AG09309 (cell line): ENCODE results near the gene IMMP2L.

ENCODE experiments used
- DNase-seq: peaks from one replicate; pipeline ENCODE4 v3.0.0-alpha.2; 2010; ENCODE audit warnings: low read depth
- H3K4me3 ChIP-seq: 2 replicates; pipeline ENCODE4 v1.5.1; 2011; ENCODE audit warnings: mild to moderate bottlenecking, low read depth, low read length, moderate library complexity; ENCODE audit not compliant: control insufficient read depth
- TF ChIP-seq, protein P1 (sequence below): IDR thresholded peaks from 2 replicates; pipeline ENCODE4 v1.5.1; 2011; ENCODE audit warnings: mild to moderate bottlenecking, low read depth, low read length, inconsistent platforms; ENCODE audit not compliant: insufficient read depth, control insufficient read depth; ENCODE audit errors: missing control alignments

Gene IMMP2L

DNA sequence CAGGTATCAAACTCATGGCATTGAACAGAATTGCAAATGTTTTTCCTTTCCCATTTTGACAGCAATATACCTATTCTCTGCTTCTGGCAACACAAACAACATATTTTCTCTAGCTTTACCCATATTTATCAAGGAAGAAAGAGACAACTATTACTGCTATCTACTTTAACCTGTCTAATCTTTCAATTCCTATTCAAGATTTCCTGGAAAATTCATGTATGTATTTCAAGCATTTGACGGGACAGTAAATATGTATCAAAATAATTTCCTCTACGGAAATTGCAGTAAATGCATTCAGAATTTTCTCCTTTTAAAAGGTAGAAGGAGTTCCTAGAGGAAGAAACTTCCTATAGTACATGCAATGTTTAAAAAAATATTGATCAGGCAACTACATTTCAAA lies 650.7 kb downstream of the IMMP2L start:
- no peak for DNase-seq
- no peak overlapping the region for H3K4me3 ChIP-seq
- TF ChIP-seq, protein P1, sequence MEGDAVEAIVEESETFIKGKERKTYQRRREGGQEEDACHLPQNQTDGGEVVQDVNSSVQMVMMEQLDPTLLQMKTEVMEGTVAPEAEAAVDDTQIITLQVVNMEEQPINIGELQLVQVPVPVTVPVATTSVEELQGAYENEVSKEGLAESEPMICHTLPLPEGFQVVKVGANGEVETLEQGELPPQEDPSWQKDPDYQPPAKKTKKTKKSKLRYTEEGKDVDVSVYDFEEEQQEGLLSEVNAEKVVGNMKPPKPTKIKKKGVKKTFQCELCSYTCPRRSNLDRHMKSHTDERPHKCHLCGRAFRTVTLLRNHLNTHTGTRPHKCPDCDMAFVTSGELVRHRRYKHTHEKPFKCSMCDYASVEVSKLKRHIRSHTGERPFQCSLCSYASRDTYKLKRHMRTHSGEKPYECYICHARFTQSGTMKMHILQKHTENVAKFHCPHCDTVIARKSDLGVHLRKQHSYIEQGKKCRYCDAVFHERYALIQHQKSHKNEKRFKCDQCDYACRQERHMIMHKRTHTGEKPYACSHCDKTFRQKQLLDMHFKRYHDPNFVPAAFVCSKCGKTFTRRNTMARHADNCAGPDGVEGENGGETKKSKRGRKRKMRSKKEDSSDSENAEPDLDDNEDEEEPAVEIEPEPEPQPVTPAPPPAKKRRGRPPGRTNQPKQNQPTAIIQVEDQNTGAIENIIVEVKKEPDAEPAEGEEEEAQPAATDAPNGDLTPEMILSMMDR = no peak

DNA sequence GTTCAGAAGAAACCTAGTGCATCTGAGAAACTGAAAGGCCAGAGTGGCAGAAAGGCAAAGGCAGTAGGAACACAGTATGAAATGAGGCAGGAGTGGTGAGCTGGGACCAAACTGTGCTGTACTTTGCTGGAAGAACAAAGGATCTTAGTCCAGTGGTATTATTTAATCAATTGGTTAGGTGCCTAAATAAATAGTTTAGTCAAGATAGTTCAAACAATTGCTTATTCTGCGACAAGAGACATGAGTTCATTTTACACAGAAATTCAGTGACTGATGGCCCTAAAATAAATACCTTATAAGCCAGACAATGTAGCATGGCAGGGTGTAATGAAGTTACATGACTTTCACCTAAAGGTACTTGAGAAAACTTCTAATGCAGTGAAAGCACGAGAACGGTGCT lies 653.2 kb downstream of the IMMP2L start:
- TF ChIP-seq, protein P1 = no peak
- no peak for DNase-seq
- H3K4me3 ChIP-seq = no peak overlapping the region

DNA sequence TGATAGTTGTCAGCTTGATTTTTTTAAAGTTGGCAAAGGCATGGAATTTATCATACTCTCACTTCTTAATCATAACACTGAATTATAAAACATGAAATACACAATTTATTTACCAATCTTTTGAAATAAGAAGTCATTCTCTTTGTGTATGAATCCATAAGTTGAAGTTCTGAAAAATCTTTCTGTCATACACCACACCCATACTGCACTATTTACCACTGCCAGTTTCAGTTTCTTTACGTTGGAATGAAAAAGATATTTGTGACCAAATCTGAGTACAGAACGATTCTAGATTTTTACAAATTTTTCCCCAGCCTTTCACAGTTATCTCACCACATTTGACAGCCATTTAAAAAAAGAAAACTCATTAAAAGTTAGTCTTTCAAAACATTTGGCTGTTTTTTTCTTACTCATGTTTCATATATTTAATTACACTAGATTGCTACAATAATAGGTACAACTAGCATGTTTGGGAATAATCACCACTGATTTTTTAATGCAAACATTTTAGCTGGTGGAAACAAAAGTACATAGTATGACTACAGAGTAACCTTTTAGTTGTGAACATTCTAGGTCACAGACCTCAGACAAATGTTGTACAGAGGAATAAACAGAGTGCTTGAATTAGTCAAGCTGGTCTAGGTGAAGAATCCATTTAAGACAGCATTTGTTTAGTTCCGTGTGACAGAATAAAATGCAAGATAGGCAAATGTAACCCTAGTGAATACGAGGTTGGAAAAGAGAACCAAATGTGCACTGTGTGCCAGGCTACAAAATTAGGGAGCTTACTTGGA lies 656.3 kb downstream of the IMMP2L start:
- no peak overlapping the region for H3K4me3 ChIP-seq
- TF ChIP-seq, protein P1 = no peak

DNA sequence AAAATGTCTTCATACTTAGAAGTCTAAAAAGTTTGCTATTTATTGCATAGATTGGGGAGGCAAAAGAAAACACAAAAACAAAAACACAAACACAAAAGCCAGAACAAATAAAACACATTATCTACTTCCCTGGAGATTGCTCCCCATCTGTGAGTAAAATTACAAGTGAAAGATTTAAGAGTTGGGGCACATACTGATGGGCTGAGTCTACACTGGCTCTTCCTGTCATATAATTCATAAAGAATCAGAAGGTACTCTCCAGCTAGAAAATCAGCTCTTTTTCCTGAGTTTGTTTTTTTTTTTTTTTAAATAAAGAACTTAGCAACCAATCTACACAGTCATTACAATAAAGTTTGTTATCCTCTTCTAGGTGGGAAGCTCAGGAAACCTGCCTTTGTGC lies 663.8 kb downstream of the IMMP2L start:
- TF ChIP-seq, protein P1 = no peak
- no peak for DNase-seq
- H3K4me3 ChIP-seq = no peak overlapping the region

More for the DNA sequence above, 656.3 kb downstream of the IMMP2L start:
- no peak for DNase-seq

DNA sequence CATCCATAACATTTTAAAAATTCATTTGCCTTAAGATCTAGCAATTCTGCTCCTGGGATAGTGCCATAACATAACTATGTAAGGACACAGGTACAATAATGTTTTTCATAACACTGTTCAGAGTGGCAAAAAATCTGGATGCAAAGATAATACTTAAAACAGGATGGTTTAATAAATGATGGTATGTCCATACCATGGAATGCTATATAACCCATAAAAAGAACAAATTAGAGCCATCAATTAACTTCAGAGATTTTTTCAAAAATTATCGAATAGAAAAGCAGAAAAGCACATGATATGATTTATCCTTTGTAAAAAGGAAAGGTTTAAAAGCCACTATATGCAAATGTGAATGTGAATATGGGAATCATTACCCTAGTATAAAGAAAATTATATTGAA lies 664.8 kb downstream of the IMMP2L start:
- no peak for DNase-seq
- TF ChIP-seq, protein P1 = no peak
- no peak overlapping the region for H3K4me3 ChIP-seq

DNA sequence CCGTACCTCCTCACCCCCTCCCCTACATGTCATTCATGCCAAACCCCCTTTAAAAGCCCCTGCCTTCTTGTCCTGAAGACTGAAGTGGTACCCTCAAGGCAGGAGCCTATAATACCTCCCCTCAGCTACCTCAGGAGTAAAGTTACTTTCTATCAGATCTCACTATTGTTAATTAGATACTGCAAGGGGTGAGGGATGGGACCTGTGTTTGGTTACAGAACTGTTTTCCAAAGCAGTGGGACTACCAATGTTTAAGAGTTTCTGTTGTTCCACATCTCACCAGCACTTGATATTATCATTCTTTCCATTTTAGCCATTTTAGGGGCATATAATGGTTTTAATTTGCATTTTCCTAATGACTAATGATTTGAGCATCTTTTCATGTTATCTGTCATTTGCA lies 668.2 kb downstream of the IMMP2L start:
- no peak for DNase-seq
- no peak overlapping the region for H3K4me3 ChIP-seq
- TF ChIP-seq, protein P1 = no peak
